Stimulated activated CD8-positive, alpha-beta memory T cell treated with anti-CD3 and anti-CD28 coated beads, Interleukin-12 subunit alpha, Interleukin-12 subunit beta, amount 100 ng/mL, for 4 hours (primary cell): ENCODE results near the gene PAX8.

Experiments used
- DNase-seq: peaks from one replicate; pipeline ENCODE4 v3.0.0-alpha.2; 2020; ENCODE audit warnings: low read depth

The PAX8 gene

DNA sequence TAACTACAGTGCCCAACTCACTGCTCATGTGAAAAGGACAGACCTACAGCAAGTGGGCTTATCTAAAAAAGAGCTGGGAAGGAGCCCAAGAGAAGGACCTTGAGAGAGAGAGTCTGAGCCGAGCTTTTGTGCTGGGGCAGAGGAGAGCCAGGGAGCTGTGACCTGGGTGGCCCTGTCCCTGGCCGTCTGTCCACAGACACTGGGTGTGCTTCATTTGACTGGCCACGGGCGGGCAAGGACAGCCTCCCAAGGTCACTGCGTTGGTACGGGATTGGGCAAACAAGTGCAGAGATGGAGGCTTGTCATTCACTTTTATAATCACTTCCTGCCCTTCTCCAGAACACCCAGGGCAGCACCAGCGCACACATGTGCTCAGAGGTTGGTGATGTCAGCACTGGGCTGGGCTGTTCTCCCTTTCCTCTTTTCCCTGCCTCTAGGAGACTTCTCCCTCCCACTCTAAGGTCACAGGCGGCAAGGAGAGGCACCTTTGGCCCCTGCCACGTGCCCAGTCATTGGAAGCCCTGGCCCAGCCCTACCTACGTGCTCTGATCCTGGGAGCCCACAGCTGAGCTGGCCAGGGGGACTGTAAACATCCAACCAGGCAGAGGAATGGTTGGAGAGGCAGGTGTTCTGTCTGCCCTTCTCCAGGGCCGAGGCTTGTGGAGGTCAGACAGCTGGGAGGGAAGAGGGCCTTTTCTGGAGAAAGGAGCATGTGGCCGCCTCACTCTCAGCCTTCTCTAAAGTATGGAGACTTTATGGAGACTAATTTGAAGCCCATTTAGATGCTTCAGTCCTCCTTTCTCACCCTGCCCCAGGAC, 111.4 kb downstream of the PAX8 start:
- no peak for DNase-seq

DNA sequence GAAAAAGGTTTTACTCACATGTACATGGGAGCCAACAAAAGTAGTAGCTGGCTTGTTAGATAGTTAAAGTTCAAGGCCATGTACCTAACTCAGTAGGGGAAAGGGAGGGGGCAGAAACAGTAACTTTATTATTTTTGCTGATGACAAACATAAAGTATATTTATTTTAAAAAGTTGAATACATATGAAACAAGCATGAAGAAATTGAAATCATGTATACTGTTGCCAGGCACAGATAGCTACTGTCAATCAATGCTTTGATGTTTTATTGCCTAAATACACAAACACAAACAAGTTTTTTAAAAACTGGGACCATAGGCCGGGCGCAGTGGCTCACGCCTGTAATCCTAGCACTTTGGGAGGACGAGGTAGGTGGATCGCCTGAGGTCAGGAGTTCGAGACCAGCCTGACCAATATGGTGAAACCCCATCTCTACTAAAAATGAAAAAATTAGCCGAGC, 112.5 kb downstream of the PAX8 start:
- DNase-seq: no peak
